Renal pelvis (tissue), 4 donors: ENCODE data around the gene C6orf136. TPM values are rescaled to one million over a fixed set of nuclear protein-coding genes. Genes with fewer than 3 reads are reported as not detected.
A peak's percentile ranks its signal among the peaks of the same experiment; 100 is the strongest.
"Not testable (repeated sequence)": the region's sequence is repeated elsewhere in the genome, so short reads cannot be mapped to it uniquely, and the experiment has no call there.

Source experiments
- DNase-seq: peaks from one replicate; pipeline ENCODE4 v3.0.0-alpha.2; 2013
- polyA plus RNA-seq, 3 donors: library from polyadenylated mRNA; unstranded; fragments of 120-200 nt; gene quantifications; one replicate each; pipeline ENCODE4 v1.2.1, GENCODE V29; 2013; ENCODE audit not compliant: insufficient read length in 3 of 3

Gene C6orf136
- polyA plus RNA-seq, 3 donors = 17.6 to 25.5 (median 22.9) TPM

- peak; percentile 61 for DNase-seq
Observed at GRCh38 chr6:30647242-30648116, 546 bp downstream of the C6orf136 start.

DNA sequence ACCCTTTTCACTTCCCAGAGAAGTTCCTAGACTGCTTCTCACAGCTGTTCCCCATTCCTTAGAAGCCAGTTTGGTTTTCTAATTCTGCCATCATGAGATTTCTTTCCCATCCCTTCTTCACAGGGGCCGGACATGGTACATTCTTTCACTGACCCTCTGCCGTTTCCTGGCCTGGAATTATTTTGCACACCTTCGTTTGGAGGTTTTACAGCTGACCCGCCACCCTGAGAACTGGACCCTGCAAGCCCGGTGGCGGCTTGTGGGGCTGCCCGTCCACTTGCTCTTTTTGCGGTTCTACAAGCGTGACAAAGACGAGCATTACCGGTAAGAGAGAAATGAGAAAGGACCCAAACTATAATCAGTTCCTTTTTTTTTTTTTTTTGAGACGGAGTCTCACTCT, 4.2 kb downstream of the C6orf136 start:
- no peak for DNase-seq

DNA sequence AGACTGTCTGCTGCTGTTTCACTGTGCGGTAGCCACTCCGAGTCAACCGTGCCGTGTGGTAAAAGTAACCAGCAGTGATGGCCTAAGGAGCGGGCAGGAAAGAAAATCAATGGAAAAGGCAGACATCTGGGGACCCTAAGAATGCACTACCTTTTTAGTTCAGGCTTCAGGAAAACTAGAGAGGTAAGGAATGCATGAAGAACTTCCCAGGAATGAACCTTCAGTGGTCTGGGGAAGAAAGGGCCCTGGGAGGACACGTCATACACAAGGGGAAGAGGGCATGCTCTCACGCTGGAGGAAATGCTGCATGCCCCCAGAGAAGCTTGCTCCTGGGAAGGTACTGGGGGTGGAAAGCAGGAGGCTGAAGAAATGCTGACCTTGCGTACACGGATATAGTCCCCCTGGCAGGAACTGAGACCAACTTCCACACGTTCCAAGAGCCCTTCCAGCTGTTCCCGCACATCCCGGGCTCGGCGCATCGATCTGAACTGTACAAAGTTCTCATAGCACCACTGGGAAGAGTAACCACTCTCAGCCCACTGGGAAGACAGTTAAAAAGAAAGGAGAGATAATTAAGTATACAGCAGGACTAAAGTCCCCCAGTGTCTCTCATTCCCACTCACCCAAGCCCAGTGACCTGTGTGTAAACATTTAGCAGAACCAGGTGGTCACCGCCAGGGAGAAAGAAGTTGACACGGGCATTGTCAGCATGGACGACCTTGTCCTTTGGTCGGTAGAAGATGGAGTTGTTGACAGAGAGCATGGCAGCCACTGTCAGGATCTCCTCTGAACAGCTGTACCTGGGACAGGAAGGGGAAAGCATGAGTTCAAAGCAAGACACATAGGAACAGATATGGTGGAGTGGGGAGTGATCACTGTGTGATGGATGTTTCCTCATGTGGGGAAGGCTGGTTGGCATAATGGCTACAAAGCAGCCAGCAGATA, 8.1 kb downstream of the C6orf136 start:
- no peak for DNase-seq

DNA sequence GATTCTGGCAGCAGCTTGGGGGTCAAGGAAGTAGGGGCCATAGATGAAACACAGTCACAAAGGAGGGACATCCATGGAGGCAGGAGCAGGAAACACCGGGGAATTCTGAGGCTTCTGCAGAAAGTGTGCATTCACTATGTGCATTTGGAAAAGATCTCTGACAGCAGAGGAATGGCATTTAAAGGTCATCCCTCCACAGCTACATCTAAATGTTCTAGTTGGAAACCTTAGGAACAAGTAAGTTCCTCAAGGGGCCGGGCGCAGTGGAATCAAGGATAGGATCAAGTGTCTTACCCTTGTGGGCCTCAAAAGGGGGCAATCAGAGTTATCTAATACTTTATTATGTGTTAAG, 8.8 kb downstream of the C6orf136 start:
- no peak for DNase-seq

- no peak for DNase-seq
Observed at GRCh38 chr6:30656513-30656912, 9.6 kb downstream of the C6orf136 start.

DNA sequence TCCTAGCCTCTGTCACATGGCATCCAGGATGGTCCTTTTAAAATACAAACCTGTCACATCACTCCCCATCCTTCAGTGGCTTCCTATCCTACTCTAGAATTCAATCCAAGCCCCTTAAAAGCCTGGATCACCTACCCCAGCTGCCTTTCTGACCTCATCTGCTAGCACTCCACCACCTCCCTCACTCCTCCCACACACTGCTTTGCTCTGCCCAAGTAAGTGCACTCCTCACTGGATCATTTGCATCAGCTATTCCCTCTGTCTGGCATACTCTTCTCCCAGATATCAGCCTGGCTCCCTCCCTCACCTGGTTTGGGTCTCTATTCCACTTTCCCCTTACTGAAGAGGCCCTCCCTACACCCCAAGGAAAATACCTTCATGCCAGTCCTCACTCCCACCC, 10.5 kb downstream of the C6orf136 start:
- DNase-seq = peak; percentile 62

GRCh38 chr6:30657922-30658321, 11.0 kb downstream of the C6orf136 start:
- not testable (repeated sequence) for DNase-seq

DNA sequence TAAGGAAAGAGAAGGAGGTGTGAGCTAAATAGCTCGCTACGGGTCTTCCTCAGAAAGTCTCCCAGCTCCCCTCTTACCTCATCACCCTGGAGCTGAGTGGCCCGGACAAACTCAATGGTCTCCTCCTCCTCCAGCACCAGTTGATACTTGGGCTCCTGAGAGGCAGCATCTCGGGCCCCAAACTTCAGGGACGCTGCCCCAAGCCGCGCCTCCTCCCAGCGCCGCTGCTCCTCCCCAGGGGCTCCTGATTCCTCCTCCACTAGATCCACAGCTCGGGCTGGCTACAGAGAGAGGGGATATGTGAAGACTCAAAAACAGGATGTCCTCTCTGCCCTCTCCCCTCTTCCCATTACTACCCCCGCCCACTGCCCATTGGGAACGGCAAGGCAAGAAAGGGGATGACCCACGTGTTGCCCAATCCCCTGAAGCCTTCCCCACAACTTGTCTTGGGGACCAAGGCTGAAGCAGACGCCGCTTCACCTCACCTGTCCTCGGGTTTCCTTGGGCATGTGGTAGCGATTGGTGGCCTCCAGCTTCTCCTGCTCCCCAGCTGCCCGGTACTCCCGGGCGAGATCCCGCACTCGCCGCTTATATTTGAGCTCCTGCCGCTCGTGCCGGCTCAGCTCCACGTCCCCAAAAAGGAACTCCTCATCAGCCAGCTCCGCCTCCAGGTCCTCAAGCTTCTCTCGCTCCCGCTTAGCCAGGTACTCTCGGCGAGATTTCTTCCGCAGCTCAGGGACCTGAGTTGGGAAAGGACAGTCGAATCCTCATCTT, 18.2 kb downstream of the C6orf136 start:
- DNase-seq = no peak

DNA sequence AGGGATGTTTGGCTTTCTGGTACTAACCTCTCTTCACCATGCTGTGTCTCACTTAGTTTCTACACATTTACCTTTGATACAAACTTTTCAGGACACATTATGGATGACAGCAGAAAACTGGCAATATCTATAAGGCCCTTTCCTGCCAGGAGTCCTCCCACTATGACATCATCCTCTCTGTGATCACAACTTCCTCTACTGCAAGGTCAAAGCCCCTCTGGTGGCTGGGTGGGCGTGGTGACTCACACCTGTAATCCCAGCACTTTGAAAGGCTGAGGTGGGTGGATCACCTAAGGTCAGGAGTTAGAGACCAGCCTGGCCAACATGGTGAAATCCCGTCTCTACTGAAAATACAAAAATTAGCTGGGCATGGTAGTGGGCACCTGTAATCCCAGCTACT, 19.4 kb downstream of the C6orf136 start:
- not testable (repeated sequence) for DNase-seq

DNA sequence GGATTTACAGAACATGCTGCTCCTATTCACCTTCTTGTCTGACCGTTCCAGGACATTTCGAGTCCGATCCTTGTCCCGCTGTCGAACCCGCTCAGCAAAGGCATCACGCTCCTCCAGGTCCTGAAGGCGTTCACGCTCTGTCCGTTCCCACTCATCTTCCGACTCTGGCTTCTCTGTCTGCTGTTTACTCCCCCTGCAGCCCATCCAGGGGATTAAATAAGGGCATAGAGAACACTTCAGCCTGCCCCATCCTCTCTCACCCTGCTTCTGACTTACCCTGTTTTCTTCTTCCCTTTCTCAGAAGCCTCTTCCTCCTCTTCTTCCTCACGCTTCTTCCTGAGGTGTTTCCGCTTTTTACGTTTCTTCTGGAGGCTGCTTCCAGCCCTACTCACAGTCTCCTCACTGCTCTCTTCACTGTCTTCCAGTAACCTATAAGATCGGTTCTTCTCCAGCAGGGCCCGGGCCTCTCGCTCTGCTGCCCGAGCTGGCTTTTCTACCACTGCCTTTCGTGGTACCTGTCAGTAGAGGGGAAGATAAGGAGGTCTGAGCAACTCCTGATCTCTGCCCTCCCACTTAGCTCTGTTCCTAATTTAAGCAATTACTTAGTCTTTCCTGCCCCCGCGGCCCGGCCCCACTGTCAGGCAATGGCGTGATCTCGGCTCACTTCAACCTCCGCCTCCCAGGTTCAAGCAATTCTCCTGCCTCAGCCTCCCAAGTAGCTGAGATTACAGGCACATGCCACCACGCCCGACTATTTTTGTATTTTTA, 24.0 kb downstream of the C6orf136 start:
- no peak for DNase-seq

DNA sequence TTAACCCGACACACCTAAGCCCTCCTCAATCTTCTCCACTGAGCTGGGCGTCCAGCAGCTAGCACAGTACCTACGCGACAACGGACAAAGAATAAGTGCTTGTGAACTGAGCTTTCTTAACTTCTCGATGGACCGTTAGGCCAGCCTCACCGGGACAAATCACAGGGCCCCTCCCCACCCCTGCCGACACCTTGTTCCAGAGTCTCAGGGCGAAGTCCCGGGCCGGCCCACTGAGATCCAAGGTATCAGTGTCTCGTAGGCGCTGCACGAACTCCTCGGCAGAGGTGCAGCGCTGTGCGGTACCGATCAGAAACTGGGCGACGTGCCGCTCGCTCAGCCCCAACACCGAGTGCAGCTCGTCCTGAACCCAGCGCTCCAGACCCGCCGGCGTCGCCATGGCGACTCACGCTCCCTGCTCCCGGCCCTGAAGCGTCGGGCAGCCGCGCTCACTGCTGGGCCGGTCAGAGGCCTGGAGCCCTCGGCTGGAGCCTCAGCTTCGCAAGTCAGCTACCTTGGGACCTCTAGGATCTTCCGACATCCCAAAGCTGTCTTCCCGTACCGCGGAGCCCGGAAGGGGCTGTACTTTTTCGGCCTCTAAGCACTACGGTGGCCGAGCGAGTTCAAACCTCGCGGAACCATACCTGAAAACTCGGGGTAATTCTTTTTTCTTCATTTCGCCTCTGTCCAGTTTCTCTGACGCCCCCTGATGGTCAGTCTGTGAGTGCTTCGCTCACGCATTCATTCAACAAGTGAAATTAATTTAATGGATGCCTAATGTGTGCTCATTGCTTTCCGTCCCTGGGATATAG, 25.7 kb downstream of the C6orf136 start, which contains the start of gene DHX16:
DHX16 (minus strand) TSS at position 562 of the 809 bp plus-strand sequence; CDS start at position 397, 165 bp downstream.
- DNase-seq = peak; percentile 99

DNA sequence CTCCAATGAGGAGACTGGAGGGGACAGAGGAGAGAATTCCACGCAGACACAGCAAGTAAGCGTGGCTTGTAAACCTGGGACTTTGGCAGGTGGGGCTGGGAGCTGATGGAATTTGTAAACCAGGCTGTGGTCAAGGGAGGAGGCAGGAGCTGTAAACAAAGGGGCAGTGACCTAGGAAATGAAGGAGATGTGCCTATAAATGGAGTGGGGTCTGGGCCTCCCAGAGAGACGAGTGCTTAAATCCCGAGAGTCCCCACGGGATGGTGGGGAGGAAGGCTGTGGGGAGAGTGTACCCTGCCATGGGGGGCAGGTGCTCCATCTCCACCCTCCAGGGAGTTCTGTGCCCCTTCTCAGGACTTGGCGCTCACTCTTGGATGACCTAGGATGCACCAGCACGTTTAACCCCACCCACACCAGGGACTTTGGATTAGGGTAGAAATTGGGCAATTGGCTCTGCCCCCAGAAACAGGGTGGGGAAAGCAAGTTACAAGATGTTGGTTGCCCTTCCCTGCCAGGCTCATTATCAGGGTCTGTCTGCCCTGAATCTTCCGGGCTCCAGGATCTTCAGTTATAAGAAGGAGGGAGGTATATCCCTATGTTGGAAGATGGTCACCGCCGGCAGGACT, 29.8 kb downstream of the C6orf136 start:
- DNase-seq = no peak

- DNase-seq = peak; percentile 78
Observed at GRCh38 chr6:30678964-30679726, 32.2 kb downstream of the C6orf136 start.

- DNase-seq = no peak
Observed at GRCh38 chr6:30679765-30680535, 33.0 kb downstream of the C6orf136 start.

DNA sequence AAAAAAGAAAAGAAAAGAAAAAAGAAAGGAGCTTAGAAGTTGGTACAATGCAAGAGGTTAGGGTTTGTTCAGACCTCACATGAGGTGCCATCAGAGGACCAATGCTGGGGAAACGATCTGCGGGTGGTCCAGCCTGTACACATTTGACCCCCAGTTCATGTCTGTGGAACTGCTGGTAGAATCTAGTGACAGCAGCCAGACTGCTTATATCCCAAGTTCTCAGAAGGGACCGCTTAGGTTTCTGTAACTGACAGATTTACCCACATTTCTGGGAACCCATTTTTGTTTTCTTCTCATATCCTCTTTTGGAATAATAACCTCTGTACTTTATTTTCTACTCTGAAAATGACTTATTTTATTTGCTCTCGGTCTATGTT, 34.8 kb downstream of the C6orf136 start:
- no peak for DNase-seq

DNA sequence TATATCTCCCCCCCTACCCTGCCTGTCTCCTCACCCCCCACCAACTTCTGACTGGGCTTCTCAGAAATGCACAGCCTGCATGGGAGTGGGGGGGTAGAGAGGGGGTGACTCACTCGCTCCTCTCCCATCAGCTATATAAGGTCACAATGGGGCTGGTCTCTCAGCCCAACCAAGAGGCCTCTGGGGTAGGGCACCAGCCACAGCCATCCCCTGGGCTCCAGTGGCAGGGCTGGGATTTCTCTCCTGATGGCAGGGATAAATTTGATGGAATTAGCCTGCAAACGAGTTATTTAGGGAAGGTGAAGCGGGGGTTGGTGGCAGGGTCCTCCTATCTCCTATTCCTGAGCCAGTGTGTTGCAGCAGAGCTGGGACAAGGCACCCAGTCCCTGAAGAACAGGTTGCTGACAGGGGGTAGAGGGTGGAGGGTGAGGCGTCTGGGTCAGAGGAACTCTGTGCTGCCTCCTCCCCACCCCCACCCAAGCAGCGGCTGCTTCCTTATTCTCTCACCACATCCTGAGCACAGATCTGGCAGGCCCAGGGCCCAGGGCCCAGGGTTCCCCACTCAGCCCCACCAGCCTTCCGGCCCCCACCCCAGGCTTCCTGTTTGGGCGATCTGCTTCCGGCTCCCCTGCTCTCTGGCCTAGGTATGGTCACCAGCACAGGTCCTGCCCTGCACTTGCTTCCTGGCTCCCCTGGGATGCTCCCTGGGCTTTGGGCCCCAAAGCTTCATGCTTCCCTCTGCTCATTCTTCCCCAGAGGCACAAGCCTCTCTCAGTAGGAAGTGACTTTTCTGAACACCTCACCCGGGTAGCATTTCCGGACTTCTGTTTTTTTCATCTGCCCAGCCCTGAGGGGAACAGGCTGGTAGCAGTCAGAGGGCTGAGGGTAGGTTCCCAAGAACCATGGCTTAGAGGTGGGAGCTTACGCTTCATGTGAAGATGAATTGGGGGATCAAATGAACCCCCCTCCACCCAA, 35.5 kb downstream of the C6orf136 start:
- DNase-seq = no peak
